SK-N-SH (cell line): ENCODE measurements around the gene TNFSF13. TPM values are rescaled to one million over a fixed set of nuclear protein-coding genes. Genes with fewer than 3 reads are reported as not detected.
A peak's percentile ranks its signal among the peaks of the same experiment; 100 is the strongest.

Experiments
- CTCF ChIA-PET: fragments of 300-600, 350-600 bp; formaldehyde crosslinking; extraction: SDS; loops from one replicate; lab custom pipeline; 2021; lab: Yijun Ruan, JAX
- POLR2A ChIA-PET: fragments of 350-600 bp; sonication (Branson Sonifier 250); formaldehyde crosslinking; extraction: SDS; loops from one replicate; lab custom pipeline; 2020; ENCODE audit warnings: antibody characterized with exemption, inconsistent platforms; lab: Yijun Ruan, JAX
- DNase-seq: peaks from one replicate; pipeline ENCODE4 v3.0.0; 2012
- H2AFZ ChIP-seq: fragments of 200-600 bp; sonication (generic); 2 replicates; pipeline ENCODE4 v1.8.1; 2016; ENCODE audit warnings: antibody characterized with exemption, mild to moderate bottlenecking, low read depth
- H3F3A ChIP-seq: fragments of 200-600 bp; sonication (generic); replicated peaks from 2 replicates; pipeline ENCODE3; 2016; ENCODE audit warnings: antibody characterized with exemption, mild to moderate bottlenecking; ENCODE audit not compliant: insufficient read depth
- H3K27ac ChIP-seq, 2 experiments: fragments of 200-500 bp in 1 of 2; fragments of 200-600 bp in 1 of 2; sonication (Bioruptor generic) in 1 of 2; sonication (generic), shearing (Covaris generic) in 1 of 2; 2 replicates each; pipeline versions ENCODE4 v1.5.1 to v1.6.1; 2014 to 2016; ENCODE audit warnings: low read depth in 2 of 2, inconsistent platforms in 1 of 2, low read length in 1 of 2, mild to moderate bottlenecking in 1 of 2, mixed read lengths in 1 of 2
- H3K27me3 ChIP-seq: fragments of 200-600 bp; sonication (generic), shearing (Covaris generic); 2 replicates; pipeline ENCODE4 v1.6.1; 2016; ENCODE audit warnings: mixed run types; ENCODE audit not compliant: insufficient read depth
- H3K36me3 ChIP-seq, 2 experiments: fragments of 200-500 bp in 1 of 2; fragments of 200-600 bp in 1 of 2; sonication (Bioruptor generic) in 1 of 2; sonication (generic) in 1 of 2; replicated peaks in 1 of 2; 2 replicates each; pipeline versions ENCODE3 to v1.5.1; 2014 to 2016; ENCODE audit warnings: low read length in 1 of 2, mild to moderate bottlenecking in 1 of 2; ENCODE audit not compliant: insufficient read depth in 2 of 2, control insufficient read depth in 1 of 2
- H3K4me1 ChIP-seq, 2 experiments: fragments of 200-500 bp in 1 of 2; fragments of 200-600 bp in 1 of 2; sonication (Bioruptor generic) in 1 of 2; sonication (generic), shearing (Covaris generic) in 1 of 2; 2 replicates each; pipeline versions ENCODE4 v1.5.1 to v1.6.1; 2014 to 2016; ENCODE audit warnings: low read depth in 1 of 2, low read length in 1 of 2, mixed run types in 1 of 2; ENCODE audit not compliant: insufficient read depth in 2 of 2, control insufficient read depth in 1 of 2
- H3K4me2 ChIP-seq: fragments of 200-600 bp; sonication (generic), shearing (Covaris generic); 2 replicates; pipeline ENCODE4 v1.6.1; 2017; ENCODE audit warnings: mixed run types
- H3K4me3 ChIP-seq, 2 experiments: fragments of 200-500 bp in 1 of 2; fragments of 200-600 bp in 1 of 2; sonication (Bioruptor generic) in 1 of 2; sonication (generic), shearing (Covaris generic) in 1 of 2; 2 replicates each; pipeline versions ENCODE4 v1.5.1 to v1.8.1; 2014 to 2016; ENCODE audit warnings: low read depth in 2 of 2, inconsistent platforms in 1 of 2, low read length in 1 of 2, mild to moderate bottlenecking in 1 of 2, mixed read lengths in 1 of 2, moderate library complexity in 1 of 2
- H3K79me2 ChIP-seq: fragments of 200-600 bp; sonication (generic); 2 replicates; pipeline ENCODE4 v1.8.1; 2017; ENCODE audit warnings: mild to moderate bottlenecking; ENCODE audit not compliant: insufficient read depth
- H3K9ac ChIP-seq: fragments of 200-600 bp; sonication (generic); 2 replicates; pipeline ENCODE4 v1.6.1; 2017; ENCODE audit warnings: mixed run types
- H3K9me2 ChIP-seq: fragments of 200-600 bp; sonication (generic); 2 replicates; pipeline ENCODE4 v1.6.1; 2017; ENCODE audit warnings: mixed run types
- H3K9me3 ChIP-seq: fragments of 200-600 bp; sonication (generic); 2 replicates; pipeline ENCODE4 v1.6.1; 2017; ENCODE audit warnings: mixed run types, mild to moderate bottlenecking, moderate library complexity
- H4K20me1 ChIP-seq: fragments of 200-600 bp; sonication (generic); 2 replicates; pipeline ENCODE4 v1.6.1; 2017; ENCODE audit warnings: mild to moderate bottlenecking, mixed run types; ENCODE audit not compliant: insufficient read depth
- CHD2 ChIP-seq: fragments of 150-350 bp; IDR thresholded peaks from 2 replicates; pipeline ENCODE4 v1.6.1; 2018; ENCODE audit warnings: low read length; ENCODE audit not compliant: partially characterized antibody
- ELF1 ChIP-seq: IDR thresholded peaks from 2 replicates; pipeline ENCODE4 v1.4.0; 2012
- EP300 ChIP-seq, 2 experiments: IDR thresholded peaks; 2 replicates each; pipeline versions ENCODE4 v1.4.0 to v1.6.1; 2012; ENCODE audit warnings: borderline replicate concordance in 1 of 2, low read depth in 1 of 2, low read length in 1 of 2
- EZH2phosphoT487 ChIP-seq: fragments of 200-600 bp; sonication (generic); IDR thresholded peaks from 2 replicates; pipeline ENCODE4 v1.6.1; 2017; ENCODE audit warnings: low read depth, mixed run types, mild to moderate bottlenecking, antibody characterized with exemption, moderate library complexity, borderline replicate concordance
- FOXM1 ChIP-seq: IDR thresholded peaks from 2 replicates; pipeline ENCODE4 v1.4.0; 2012; ENCODE audit warnings: low read depth, mild to moderate bottlenecking
- JUND ChIP-seq: IDR thresholded peaks from 2 replicates; pipeline ENCODE4 v1.4.0; 2012
- POLR2AphosphoS5 ChIP-seq: IDR thresholded peaks from 2 replicates; pipeline ENCODE4 v1.6.1; 2012; ENCODE audit warnings: low read depth, low read length
- RAD21 ChIP-seq: IDR thresholded peaks from 2 replicates; pipeline ENCODE4 v1.6.1; 2012; ENCODE audit warnings: mild to moderate bottlenecking, low read length
- RFX5 ChIP-seq: IDR thresholded peaks from 2 replicates; pipeline ENCODE4 v1.6.1; 2012; ENCODE audit warnings: mild to moderate bottlenecking, improper control_type of control experiment, low read length
- RXRA ChIP-seq: IDR thresholded peaks from 2 replicates; pipeline ENCODE4 v1.4.0; 2012; ENCODE audit warnings: low read depth, mild to moderate bottlenecking, borderline replicate concordance
- SMC3 ChIP-seq: IDR thresholded peaks from 2 replicates; pipeline ENCODE4 v1.6.1; 2012; ENCODE audit warnings: low read depth, low read length, improper control_type of control experiment
- TAF1 ChIP-seq: IDR thresholded peaks from 2 replicates; pipeline ENCODE4 v1.6.1; 2012; ENCODE audit warnings: low read depth, mild to moderate bottlenecking, low read length, moderate library complexity, borderline replicate concordance
- TCF12 ChIP-seq: IDR thresholded peaks from 2 replicates; pipeline ENCODE4 v1.4.0; 2012
- TEAD4 ChIP-seq: IDR thresholded peaks from 2 replicates; pipeline ENCODE4 v1.4.0; 2012; ENCODE audit warnings: mild to moderate bottlenecking, borderline replicate concordance; ENCODE audit not compliant: insufficient read depth
- USF2 ChIP-seq: fragments of 150-350 bp; IDR thresholded peaks from 2 replicates; pipeline ENCODE4 v1.6.1; 2017; ENCODE audit warnings: antibody characterized with exemption, low read length, low read depth, borderline replicate concordance
- YY1 ChIP-seq: IDR thresholded peaks from 2 replicates; pipeline ENCODE4 v1.4.0; 2012; ENCODE audit warnings: low read depth, mild to moderate bottlenecking
- ZBTB33 ChIP-seq: IDR thresholded peaks from 2 replicates; pipeline ENCODE4 v1.4.0; 2012; ENCODE audit warnings: low read depth, borderline replicate concordance
- WGBS: methylation state at CpG from one replicate; pipeline ENCODE4 v1.1.6; 2017; ENCODE audit warnings: low lambda C conversion rate; 5-methylcytosine and 5-hydroxymethylcytosine counted together
- polyA plus RNA-seq, 3 experiments: library from polyadenylated mRNA; depleted of rRNA; stranded (reverse); fragments of >200 nt; gene quantifications; 2 replicates each; pipeline ENCODE4 v1.2.3, GENCODE V29; 2012
- TF ChIP-seq, protein P1 (sequence below): IDR thresholded peaks from 2 replicates; pipeline ENCODE4 v1.6.1; 2012; ENCODE audit warnings: mild to moderate bottlenecking, low read depth, low read length, moderate library complexity

Gene TNFSF13
- polyA plus RNA-seq, 1 of the 3 experiments (the other 2 are of a cell fraction): 2.1 TPM

DNA sequence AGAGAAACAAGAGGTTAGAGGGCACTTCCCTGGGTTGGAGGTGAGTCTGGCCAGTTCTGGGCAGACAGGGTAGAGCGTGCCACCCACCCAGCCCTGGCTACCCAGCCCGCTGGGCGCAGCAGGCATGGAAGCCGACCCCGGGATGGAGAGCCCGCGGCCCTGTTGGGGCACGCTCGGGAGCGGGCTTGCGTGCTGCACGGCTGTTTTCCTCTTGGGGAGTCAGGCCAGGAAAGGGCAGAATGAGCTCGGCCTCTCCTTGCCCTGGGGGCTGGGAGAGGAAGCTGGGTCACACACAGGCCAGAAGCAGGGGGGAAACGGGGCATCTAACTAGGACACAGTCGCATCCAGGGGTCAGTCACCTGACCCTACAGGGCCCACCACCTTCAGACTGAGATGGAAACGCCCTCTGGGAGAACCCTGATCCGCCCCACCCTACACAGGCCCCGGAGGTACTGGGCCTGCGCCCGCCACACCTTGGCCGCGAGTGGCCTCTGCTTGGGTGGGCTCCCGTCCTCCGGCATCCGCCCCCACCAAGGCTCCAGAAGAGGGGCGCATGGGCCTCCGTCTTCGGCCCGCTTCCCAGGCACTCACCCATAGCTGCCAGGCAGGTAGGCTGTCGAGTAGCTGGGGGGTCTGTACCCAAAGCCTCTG lies 30.1 kb downstream of the TNFSF13 start:
- H3F3A ChIP-seq: peaks cover 42% of the 10 kb centered on the region
- ChIA-PET CTCF (interaction anchor here (0.7 to 3.4 kb wide), 27 partner anchors 9 to 453 kb away, joined by 3 to 22 read pairs (median 4); partner anchors contain the start of genes CD68, DNAH2, FXR2 and KDM6B), POLR2A (interaction anchor here (0.6 to 3.5 kb wide), 6 partner anchors 9 to 97 kb away, joined by 3 to 23 read pairs (median 3); partner anchors contain the start of genes CD68, FXR2, SAT2 and TP53)
- H3K4me2 ChIP-seq: peak overlapping the region; percentile 68
- H3K27ac ChIP-seq: peak overlapping the region in 1 of 2 experiments; percentile 65; a peak in 2 of 4 replicates
- peak; percentile 47 for DNase-seq
- 0 out of 4 replicates have a peak overlapping the region, but pooled peaks of 1 of the 2 experiments have one; percentile 3 for H3K4me3 ChIP-seq
- H2AFZ ChIP-seq: no peak overlapping the region
- no peaks in the 10 kb centered on the region for H3K9me3 ChIP-seq
- H3K4me1 ChIP-seq: peaks cover 17 to 32% of the 10 kb centered on the region in 2 experiments
- peaks cover 14 to 49% of the 10 kb centered on the region in 2 experiments for H3K36me3 ChIP-seq
- no peaks in the 10 kb centered on the region for H3K27me3 ChIP-seq
- 88% methylated on average over 6 of the region's 30 CpGs for WGBS
- TF ChIP-seq USF2 (no peak), EP300 (IDR thresholded peaks at IDR 0.05; ENCODE audit: borderline replicate concordance in 1 of 2, low read depth in 1 of 2, low read length in 1 of 2) (no peak), TAF1 (no peak), RAD21 (no peak)
- TF ChIP-seq, all 33 proteins: peak for 0
- peak overlapping the region; percentile 27; the same call in 1 of the 2 replicates for H3K9ac ChIP-seq
- no peaks in the 10 kb centered on the region for H3K9me2 ChIP-seq
- H4K20me1 ChIP-seq: no peaks in the 10 kb centered on the region
- peaks cover 30% of the 10 kb centered on the region for H3K79me2 ChIP-seq

- H3K4me1 ChIP-seq: peaks cover 17 to 32% of the 10 kb centered on the region in 2 experiments
- CTCF ChIA-PET: interaction anchor here (0.7 to 3.4 kb wide), 30 partner anchors 8 to 452 kb away, joined by 3 to 22 read pairs (median 4); partner anchors contain the start of genes CD68, DNAH2, FXR2 and KDM6B
- H3K9me3 ChIP-seq: no peaks in the 10 kb centered on the region
- DNase-seq: peak; percentile 91
- H4K20me1 ChIP-seq: no peaks in the 10 kb centered on the region
- no peak overlapping the region for H3K9ac ChIP-seq
- H3F3A ChIP-seq: peaks cover 46% of the 10 kb centered on the region
- POLR2A ChIA-PET: interaction anchor here (0.9 to 3.5 kb wide), 5 partner anchors 10 to 97 kb away, joined by 3 to 23 read pairs (median 3); partner anchors contain the start of genes CD68, FXR2, SAT2 and TP53
- H3K27ac ChIP-seq: peak overlapping the region in 1 of 2 experiments; percentile 21; a peak in 2 of 4 replicates
- 51% methylated on average over 20 of the region's 56 CpGs for WGBS
- H3K36me3 ChIP-seq: peaks cover 20 to 56% of the 10 kb centered on the region in 2 experiments
- no peak overlapping the region for H2AFZ ChIP-seq
- no peaks in the 10 kb centered on the region for H3K9me2 ChIP-seq
- peaks cover 28% of the 10 kb centered on the region for H3K79me2 ChIP-seq
- peak overlapping the region in 1 of 2 experiments; percentile 3; a peak in 1 of 4 replicates for H3K4me3 ChIP-seq
- H3K4me2 ChIP-seq: peak overlapping the region; percentile 68; the same call in 1 of the 2 replicates
- no peaks in the 10 kb centered on the region for H3K27me3 ChIP-seq
- TF ChIP-seq EZH2phosphoT487 (no peak), TEAD4 (no peak), RXRA (no peak), YY1 (no peak), ELF1 (no peak), SMC3 (peak; percentile 56), FOXM1 (no peak), ZBTB33 (no peak), TCF12 (no peak), RFX5 (no peak), POLR2AphosphoS5 (no peak), JUND (no peak), CHD2 (no peak), EP300 (IDR thresholded peaks at IDR 0.05; ENCODE audit: borderline replicate concordance in 1 of 2, low read depth in 1 of 2, low read length in 1 of 2) (no peak), RAD21 (peak; percentile 61)
- TF ChIP-seq, protein P1, sequence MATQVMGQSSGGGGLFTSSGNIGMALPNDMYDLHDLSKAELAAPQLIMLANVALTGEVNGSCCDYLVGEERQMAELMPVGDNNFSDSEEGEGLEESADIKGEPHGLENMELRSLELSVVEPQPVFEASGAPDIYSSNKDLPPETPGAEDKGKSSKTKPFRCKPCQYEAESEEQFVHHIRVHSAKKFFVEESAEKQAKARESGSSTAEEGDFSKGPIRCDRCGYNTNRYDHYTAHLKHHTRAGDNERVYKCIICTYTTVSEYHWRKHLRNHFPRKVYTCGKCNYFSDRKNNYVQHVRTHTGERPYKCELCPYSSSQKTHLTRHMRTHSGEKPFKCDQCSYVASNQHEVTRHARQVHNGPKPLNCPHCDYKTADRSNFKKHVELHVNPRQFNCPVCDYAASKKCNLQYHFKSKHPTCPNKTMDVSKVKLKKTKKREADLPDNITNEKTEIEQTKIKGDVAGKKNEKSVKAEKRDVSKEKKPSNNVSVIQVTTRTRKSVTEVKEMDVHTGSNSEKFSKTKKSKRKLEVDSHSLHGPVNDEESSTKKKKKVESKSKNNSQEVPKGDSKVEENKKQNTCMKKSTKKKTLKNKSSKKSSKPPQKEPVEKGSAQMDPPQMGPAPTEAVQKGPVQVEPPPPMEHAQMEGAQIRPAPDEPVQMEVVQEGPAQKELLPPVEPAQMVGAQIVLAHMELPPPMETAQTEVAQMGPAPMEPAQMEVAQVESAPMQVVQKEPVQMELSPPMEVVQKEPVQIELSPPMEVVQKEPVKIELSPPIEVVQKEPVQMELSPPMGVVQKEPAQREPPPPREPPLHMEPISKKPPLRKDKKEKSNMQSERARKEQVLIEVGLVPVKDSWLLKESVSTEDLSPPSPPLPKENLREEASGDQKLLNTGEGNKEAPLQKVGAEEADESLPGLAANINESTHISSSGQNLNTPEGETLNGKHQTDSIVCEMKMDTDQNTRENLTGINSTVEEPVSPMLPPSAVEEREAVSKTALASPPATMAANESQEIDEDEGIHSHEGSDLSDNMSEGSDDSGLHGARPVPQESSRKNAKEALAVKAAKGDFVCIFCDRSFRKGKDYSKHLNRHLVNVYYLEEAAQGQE: no peak
These were observed 30.8 kb downstream of the TNFSF13 start for GRCh38 chr17:7589204-7589868.
